Bronchial epithelial cell (primary cell): ENCODE data around the gene ROBO4. TPM values are rescaled to one million over a fixed set of nuclear protein-coding genes. Genes with fewer than 3 reads are reported as not detected.

ENCODE experiments used
- DNase-seq: peaks from one replicate; pipeline ENCODE4 v3.0.0-alpha.2; 2010; ENCODE audit warnings: low read depth
- FAIRE-seq: peaks from 2 replicates; lab custom pipeline; 2011; peaks lifted over from hg19 to GRCh38; lab: Jason Lieb, UNC
- H3K27me3 ChIP-seq: 2 replicates; pipeline ENCODE4 v1.5.1; 2011; ENCODE audit warnings: low read length; ENCODE audit not compliant: control insufficient read depth, insufficient read depth
- H3K36me3 ChIP-seq: 2 replicates; pipeline ENCODE4 v1.5.1; 2011; ENCODE audit warnings: low read length; ENCODE audit not compliant: control insufficient read depth, insufficient read depth
- H3K4me3 ChIP-seq: 2 replicates; pipeline ENCODE4 v1.5.1; 2011; ENCODE audit warnings: mild to moderate bottlenecking, low read depth, low read length, control low read depth
- total RNA-seq: library from RNA; depleted of rRNA; stranded (reverse); fragments of >200 nt; gene quantifications from 2 replicates; pipeline ENCODE4 v1.2.1, GENCODE V29; 2014
- TF ChIP-seq, protein P1 (sequence below): IDR thresholded peaks from 2 replicates; pipeline ENCODE4 v1.5.1; 2011; ENCODE audit warnings: mild to moderate bottlenecking, moderate library complexity, low read length, control low read depth, inconsistent platforms; ENCODE audit not compliant: insufficient read depth, severe bottlenecking

ROBO4 gene
- total RNA-seq, 1 donor from 2014 or later, result not detected

DNA sequence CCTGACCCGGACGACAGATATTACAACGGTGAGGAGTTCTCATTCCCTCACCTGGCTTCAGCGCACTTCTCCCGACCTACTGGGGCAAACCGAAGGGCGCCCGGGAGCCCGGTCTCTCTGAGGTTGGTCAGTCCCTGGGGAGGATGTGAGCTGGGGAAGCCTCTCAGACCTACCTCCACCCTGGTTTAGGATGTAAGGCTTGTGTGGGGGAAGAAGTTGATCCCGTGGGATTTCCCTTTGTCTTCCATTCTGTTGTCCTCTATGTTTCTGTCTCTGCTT lies 20.1 kb downstream of the ROBO4 start:
- DNase-seq (no peak), FAIRE-seq (no peak)
- TF ChIP-seq, protein P1, sequence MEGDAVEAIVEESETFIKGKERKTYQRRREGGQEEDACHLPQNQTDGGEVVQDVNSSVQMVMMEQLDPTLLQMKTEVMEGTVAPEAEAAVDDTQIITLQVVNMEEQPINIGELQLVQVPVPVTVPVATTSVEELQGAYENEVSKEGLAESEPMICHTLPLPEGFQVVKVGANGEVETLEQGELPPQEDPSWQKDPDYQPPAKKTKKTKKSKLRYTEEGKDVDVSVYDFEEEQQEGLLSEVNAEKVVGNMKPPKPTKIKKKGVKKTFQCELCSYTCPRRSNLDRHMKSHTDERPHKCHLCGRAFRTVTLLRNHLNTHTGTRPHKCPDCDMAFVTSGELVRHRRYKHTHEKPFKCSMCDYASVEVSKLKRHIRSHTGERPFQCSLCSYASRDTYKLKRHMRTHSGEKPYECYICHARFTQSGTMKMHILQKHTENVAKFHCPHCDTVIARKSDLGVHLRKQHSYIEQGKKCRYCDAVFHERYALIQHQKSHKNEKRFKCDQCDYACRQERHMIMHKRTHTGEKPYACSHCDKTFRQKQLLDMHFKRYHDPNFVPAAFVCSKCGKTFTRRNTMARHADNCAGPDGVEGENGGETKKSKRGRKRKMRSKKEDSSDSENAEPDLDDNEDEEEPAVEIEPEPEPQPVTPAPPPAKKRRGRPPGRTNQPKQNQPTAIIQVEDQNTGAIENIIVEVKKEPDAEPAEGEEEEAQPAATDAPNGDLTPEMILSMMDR, result no peak
- H3K4me3 ChIP-seq, result peak overlapping the region; percentile 57
- H3K36me3 ChIP-seq, result peaks cover 2% of the 10 kb centered on the region
- peaks cover 5% of the 10 kb centered on the region for H3K27me3 ChIP-seq

DNA sequence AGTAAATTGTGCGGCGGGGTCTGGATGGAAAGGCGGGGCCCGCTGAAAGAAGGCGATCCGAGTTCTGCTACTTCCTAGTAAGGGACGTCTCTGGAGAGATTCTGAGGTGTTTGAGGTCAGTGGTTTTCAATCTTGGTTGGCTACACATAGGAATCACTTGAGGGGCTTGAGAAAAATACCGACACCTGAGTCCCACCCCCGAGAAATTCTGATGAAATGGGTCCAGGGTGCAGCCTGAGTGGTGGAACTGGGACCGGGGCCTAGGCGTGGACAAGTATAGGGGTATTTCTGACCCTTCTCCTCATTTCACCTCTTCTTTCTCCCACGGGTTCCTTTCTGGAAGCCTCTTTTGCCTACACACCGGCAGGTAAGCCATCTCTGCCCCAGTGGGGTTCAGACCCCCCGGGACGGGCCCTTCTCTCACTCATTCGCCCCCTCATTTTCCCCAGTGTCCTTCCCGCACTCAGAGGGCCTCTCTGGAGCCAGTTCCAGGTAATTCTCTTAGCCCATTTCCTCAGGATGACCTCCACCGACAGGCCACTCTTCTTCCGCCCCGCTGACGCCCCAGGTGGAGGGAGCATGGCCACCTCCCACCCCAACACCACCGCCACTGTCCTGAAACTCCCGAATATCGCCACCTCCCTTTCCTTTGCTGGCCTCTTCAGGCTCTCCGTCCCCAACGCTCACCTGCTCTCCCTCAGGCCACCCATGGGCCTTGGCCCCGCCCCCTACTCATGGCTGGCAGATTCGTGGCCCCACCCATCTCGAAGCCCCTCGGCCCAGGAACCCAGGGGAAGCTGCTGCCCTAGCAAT lies 20.6 kb downstream of the ROBO4 start:
- H3K4me3 ChIP-seq, result peak overlapping the region; percentile 57
- no peak for DNase-seq
- TF ChIP-seq, protein P1, result no peak
- FAIRE-seq, result no peak
- peaks cover 2% of the 10 kb centered on the region for H3K36me3 ChIP-seq
- H3K27me3 ChIP-seq, result peaks cover 5% of the 10 kb centered on the region

DNA sequence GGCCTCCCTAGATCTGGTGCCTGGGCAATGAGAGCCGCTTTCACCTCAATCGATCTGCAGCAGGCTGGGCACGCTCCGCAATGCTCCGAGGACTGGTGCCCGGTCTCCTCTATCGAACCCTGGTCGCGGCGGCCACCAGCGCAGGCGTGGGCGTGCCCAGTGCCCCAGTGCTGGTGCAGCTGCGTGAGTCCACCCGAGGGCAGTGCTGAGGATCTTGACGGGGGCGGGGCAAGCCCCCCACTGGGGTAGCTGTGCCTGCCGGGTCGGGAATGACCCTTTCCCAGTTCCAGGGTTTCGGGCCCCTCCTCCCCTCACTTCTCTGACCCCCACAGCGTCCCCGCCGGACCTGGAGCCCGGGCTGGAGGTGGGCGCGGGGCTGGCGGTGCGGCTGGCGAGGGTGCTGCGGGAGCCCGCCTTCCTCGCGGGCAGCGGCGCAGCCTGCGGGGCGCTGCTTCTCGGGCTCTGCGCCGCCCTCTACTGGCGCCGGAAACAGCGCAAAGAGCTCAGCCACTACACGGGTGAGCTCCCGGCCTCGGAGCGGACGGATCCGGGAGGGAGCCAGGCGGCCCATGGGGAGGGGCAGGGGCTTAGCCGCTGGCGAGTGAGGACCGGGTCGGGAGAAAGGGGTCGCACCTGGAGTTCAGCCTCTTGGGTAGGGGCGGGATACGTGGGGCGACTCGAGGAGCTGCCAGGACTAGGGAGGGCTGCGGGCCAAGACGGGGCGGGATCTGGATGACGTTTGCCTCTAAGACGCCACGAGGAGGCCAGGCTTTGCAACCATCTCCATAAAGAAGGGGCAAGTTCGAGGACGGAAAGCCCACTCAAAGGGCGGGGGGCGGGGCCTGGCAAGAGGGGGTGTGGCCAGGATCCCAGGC lies 21.5 kb downstream of the ROBO4 start:
- Histone ChIP-seq H3K27me3 (peaks cover 5% of the 10 kb centered on the region), H3K36me3 (peaks cover 2% of the 10 kb centered on the region), H3K4me3 (peak overlapping the region; percentile 57)
- TF ChIP-seq, protein P1, result peak; percentile 87
- FAIRE-seq (no peak), DNase-seq (peak; percentile 83)

DNA sequence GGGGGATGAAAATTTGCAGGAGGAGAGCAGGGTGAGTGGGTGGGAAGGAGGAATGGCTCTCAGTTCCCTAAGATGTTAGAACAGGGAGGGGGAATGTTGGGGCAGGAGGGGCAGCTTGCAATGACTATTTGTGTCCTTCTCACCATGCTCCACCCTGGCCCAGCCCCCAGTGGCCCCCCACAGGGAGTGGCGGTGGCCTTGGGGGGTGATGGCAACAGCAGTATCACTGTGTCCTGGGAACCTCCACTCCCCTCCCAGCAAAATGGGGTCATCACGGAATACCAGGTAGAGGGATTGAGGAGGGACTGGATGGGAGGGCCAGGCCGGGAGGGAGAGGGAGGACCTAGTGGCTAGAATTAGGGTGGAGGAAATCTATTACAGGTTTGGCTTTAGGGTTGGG lies 22.3 kb downstream of the ROBO4 start:
- Histone ChIP-seq H3K27me3 (peaks cover 10% of the 10 kb centered on the region), H3K4me3 (no peak overlapping the region)
- FAIRE-seq, result no peak

DNA sequence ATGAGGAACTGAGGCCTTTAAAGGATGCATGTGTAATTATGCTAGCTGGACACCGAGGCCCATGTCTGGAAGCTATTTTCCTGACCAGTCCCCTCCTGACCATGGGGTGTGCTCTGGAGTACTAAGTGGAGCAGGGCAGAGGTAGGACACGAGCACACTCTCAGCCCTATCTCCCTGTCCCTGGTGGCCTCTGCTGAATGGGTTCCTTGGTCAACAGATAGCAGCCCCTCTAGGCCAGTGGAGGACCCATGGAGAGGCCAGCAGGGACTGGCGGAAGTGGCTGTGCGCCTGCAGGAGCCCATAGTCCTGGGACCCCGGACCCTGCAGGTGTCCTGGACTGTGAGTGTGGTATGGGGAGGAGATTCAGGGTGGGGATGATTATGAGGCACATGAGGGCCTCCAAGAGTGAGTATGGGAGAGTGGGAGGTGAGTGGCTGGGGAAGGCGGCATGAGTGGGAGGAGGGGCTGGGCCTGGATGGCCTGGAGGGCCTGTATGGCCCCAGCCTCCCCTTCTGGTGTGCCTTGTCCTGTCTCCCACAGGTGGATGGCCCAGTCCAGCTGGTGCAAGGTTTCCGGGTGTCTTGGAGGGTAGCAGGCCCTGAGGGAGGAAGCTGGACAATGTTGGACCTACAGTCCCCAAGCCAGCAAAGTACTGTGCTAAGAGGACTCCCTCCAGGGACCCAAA lies 23.0 kb downstream of the ROBO4 start:
- H3K36me3 ChIP-seq, result peaks cover 2% of the 10 kb centered on the region
- DNase-seq (no peak), FAIRE-seq (no peak)
- H3K27me3 ChIP-seq, result peaks cover 17% of the 10 kb centered on the region
- H3K4me3 ChIP-seq, result no peak overlapping the region
- TF ChIP-seq, protein P1, result no peak

More for the DNA sequence above, 22.3 kb downstream of the ROBO4 start:
- TF ChIP-seq, protein P1, result no peak
- peaks cover 2% of the 10 kb centered on the region for H3K36me3 ChIP-seq
- no peak for DNase-seq
